Hepatocyte (in vitro differentiated cells): ENCODE data around the gene KRT78. TPM values are rescaled to one million over a fixed set of nuclear protein-coding genes. Genes with fewer than 3 reads are reported as not detected.

Experiments
- DNase-seq: peaks from one replicate; pipeline ENCODE4 v3.0.0-alpha.2; 2016; ENCODE audit warnings: low spot score
- H2AFZ ChIP-seq: fragments of 200-600 bp; sonication (generic); 2 replicates; pipeline ENCODE4 v1.6.0; 2016; ENCODE audit warnings: antibody characterized with exemption, mild to moderate bottlenecking
- H3K27ac ChIP-seq: fragments of 200-600 bp; sonication (generic); 2 replicates; pipeline ENCODE4 v1.5.1; 2016; ENCODE audit warnings: mild to moderate bottlenecking
- H3K27me3 ChIP-seq: fragments of 200-600 bp; sonication (generic); 2 replicates; pipeline ENCODE4 v1.6.1; 2016
- H3K36me3 ChIP-seq: fragments of 200-600 bp; sonication (generic); replicated peaks from 2 replicates; pipeline ENCODE4 v1.5.1; 2016; ENCODE audit warnings: low read depth; ENCODE audit not compliant: insufficient read depth
- H3K4me1 ChIP-seq: fragments of 200-600 bp; sonication (generic); 2 replicates; pipeline ENCODE4 v1.5.1; 2016; ENCODE audit warnings: mild to moderate bottlenecking, moderate library complexity; ENCODE audit not compliant: insufficient read depth
- H3K4me2 ChIP-seq: fragments of 200-600 bp; sonication (generic); 2 replicates; pipeline ENCODE4 v1.6.0; 2016
- H3K4me3 ChIP-seq: fragments of 200-600 bp; sonication (generic); 2 replicates; pipeline ENCODE4 v1.5.1; 2016; ENCODE audit warnings: mild to moderate bottlenecking
- H3K79me2 ChIP-seq: fragments of 200-600 bp; sonication (generic); 2 replicates; pipeline ENCODE4 v1.6.0; 2017; ENCODE audit warnings: mild to moderate bottlenecking
- H3K9me2 ChIP-seq: fragments of 200-600 bp; sonication (generic); replicated peaks from 2 replicates; pipeline ENCODE4 v1.6.0; 2017; ENCODE audit warnings: mild to moderate bottlenecking; ENCODE audit not compliant: insufficient read depth
- H3K9me3 ChIP-seq: fragments of 200-600 bp; sonication (generic); 2 replicates; pipeline ENCODE4 v1.5.1; 2016; ENCODE audit warnings: low read depth, mild to moderate bottlenecking
- H4K20me1 ChIP-seq: fragments of 200-600 bp; sonication (generic); 2 replicates; pipeline ENCODE4 v1.6.0; 2016; ENCODE audit warnings: mild to moderate bottlenecking; ENCODE audit not compliant: insufficient read depth, poor library complexity, severe bottlenecking
- CTCF ChIP-seq: fragments of 200-600 bp; sonication (generic); IDR thresholded peaks from 2 replicates; pipeline ENCODE4 v1.5.1; 2016; ENCODE audit warnings: antibody characterized with exemption, mild to moderate bottlenecking; ENCODE audit not compliant: poor library complexity
- EZH2 ChIP-seq: fragments of 200-600 bp; sonication (generic); IDR thresholded peaks from 2 replicates; pipeline ENCODE4 v1.6.1; 2016; ENCODE audit warnings: antibody characterized with exemption, mild to moderate bottlenecking, borderline replicate concordance
- EZH2phosphoT487 ChIP-seq: fragments of 200-600 bp; sonication (generic); IDR thresholded peaks from one replicate; pipeline ENCODE4 v1.6.1; 2018; ENCODE audit warnings: antibody characterized with exemption, mild to moderate bottlenecking, low read depth, moderate library complexity; ENCODE audit not compliant: unreplicated experiment, severe bottlenecking
- WGBS: methylation state at CpG from one replicate; pipeline ENCODE4 v1.1.6; 2016; ENCODE audit warnings: low lambda C conversion rate; ENCODE audit errors: missing lambda C conversion rate; 5-methylcytosine and 5-hydroxymethylcytosine counted together
- polyA plus RNA-seq: library from polyadenylated mRNA; unstranded; fragments of >200 nt; fragmentation: Nextera tagmentation; extraction: Ambion mirVana; gene quantifications from 2 replicates; pipeline ENCODE4 v1.2.1, GENCODE V29; 2016
- total RNA-seq: library from RNA; depleted of rRNA; stranded (reverse); fragments of >200 nt; gene quantifications from 2 replicates; pipeline ENCODE4 v1.2.3, GENCODE V29; 2014

Gene KRT78
- total and polyA plus RNA-seq, 2 experiments from 2014 or later, result not detected

GRCh38 chr12:52812749-52813148 lies 36.0 kb downstream of the KRT78 start:
- no peaks in the 10 kb centered on the region for H4K20me1 ChIP-seq
- H3K4me1 ChIP-seq, result peaks cover 13% of the 10 kb centered on the region
- no peak for TF ChIP-seq EZH2
- no peak for TF ChIP-seq EZH2phosphoT487
- no peak for TF ChIP-seq CTCF
- H3K4me3 ChIP-seq, result no peak overlapping the region
- no peaks in the 10 kb centered on the region for H3K79me2 ChIP-seq
- DNase-seq, result no peak
- no peak overlapping the region for H3K4me2 ChIP-seq
- no peaks in the 10 kb centered on the region for H3K36me3 ChIP-seq
- no peaks in the 10 kb centered on the region for H3K9me3 ChIP-seq
- peaks cover 19% of the 10 kb centered on the region for H3K27me3 ChIP-seq
- H3K27ac ChIP-seq, result no peak overlapping the region
- 74% methylated on average over 3 of the region's 3 CpGs for WGBS
- H2AFZ ChIP-seq, result no peak overlapping the region
- H3K9me2 ChIP-seq, result no peaks in the 10 kb centered on the region

GRCh38 chr12:52812073-52812400 lies 36.8 kb downstream of the KRT78 start:
- Histone ChIP-seq H3K4me2 (no peak overlapping the region), H3K27ac (no peak overlapping the region), H3K36me3 (no peaks in the 10 kb centered on the region), H3K4me1 (peaks cover 13% of the 10 kb centered on the region), H3K9me2 (no peaks in the 10 kb centered on the region), H2AFZ (no peak overlapping the region), H3K27me3 (peaks cover 19% of the 10 kb centered on the region), H3K79me2 (no peaks in the 10 kb centered on the region), H3K9me3 (no peaks in the 10 kb centered on the region), H4K20me1 (no peaks in the 10 kb centered on the region), H3K4me3 (no peak overlapping the region)
- TF ChIP-seq EZH2phosphoT487, result no peak
- TF ChIP-seq EZH2, result no peak
- no peak for TF ChIP-seq CTCF
- WGBS, result 70% methylated on average over 4 of the region's 4 CpGs
- DNase-seq, result no peak

GRCh38 chr12:52811191-52812072 lies 37.4 kb downstream of the KRT78 start:
- Histone ChIP-seq H3K9me3 (no peaks in the 10 kb centered on the region), H3K27ac (no peak overlapping the region), H3K4me3 (no peak overlapping the region), H3K79me2 (no peaks in the 10 kb centered on the region), H3K27me3 (peaks cover 19% of the 10 kb centered on the region), H2AFZ (no peak overlapping the region), H3K36me3 (no peaks in the 10 kb centered on the region), H3K4me2 (no peak overlapping the region), H3K4me1 (peaks cover 13% of the 10 kb centered on the region), H3K9me2 (no peaks in the 10 kb centered on the region), H4K20me1 (no peaks in the 10 kb centered on the region)
- 82% methylated on average over 9 of the region's 9 CpGs for WGBS
- DNase-seq, result no peak
- TF ChIP-seq EZH2phosphoT487 (no peak), EZH2 (no peak), CTCF (no peak)
